ENCODE data around the gene HOXD12.

Gene HOXD12

DNA sequence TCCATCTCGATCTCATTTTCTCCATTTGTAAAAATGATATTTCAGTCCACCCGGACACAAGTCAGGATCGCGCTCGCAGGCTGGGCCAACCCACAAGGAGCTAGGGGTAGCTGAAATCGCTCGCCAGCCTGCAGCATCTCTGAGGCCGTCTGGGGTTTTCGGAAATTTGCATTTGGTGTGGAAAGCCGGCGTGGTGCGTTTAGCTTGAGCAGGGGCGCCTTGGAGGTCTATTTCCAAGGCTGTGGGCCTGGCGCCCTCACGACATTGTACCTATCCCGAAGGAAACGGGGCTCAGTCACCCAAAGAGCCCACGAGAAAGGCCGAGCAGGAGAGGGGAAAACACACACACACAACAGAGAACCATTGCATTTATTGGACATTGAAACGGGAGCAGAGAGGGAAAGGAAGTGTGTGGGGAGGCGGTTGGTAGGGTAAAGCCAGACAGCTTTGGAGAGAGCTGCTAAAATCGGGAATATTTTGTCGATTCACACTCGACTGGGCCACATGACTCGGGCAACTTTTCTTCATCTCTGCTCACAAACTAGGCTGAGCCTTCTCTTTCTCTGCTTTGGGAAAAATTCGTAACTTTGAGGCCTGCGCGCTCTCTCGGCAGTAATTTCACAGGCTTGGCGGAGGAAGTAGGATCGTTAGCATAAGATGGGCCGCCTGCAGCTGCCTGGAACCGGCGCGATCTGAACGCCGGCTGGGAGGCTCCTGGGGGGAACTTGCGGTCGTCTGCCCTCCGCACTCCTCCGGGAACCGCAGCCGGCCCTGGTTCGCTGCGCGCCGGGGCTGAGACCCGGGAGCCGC lies 28.8 kb downstream of the HOXD12 start:
- Histone ChIP-seq H2BK5ac (ENCODE audit: low read depth, low read length, poor library complexity) (no peak overlapping the region), H3K36me3 (ENCODE audit: control insufficient read depth in 1 of 2, insufficient read depth in 2 of 2, low read length in 2 of 2) (no peaks in the 10 kb centered on the region), H4K91ac (ENCODE audit: low read depth, low read length) (no peak overlapping the region)

DNA sequence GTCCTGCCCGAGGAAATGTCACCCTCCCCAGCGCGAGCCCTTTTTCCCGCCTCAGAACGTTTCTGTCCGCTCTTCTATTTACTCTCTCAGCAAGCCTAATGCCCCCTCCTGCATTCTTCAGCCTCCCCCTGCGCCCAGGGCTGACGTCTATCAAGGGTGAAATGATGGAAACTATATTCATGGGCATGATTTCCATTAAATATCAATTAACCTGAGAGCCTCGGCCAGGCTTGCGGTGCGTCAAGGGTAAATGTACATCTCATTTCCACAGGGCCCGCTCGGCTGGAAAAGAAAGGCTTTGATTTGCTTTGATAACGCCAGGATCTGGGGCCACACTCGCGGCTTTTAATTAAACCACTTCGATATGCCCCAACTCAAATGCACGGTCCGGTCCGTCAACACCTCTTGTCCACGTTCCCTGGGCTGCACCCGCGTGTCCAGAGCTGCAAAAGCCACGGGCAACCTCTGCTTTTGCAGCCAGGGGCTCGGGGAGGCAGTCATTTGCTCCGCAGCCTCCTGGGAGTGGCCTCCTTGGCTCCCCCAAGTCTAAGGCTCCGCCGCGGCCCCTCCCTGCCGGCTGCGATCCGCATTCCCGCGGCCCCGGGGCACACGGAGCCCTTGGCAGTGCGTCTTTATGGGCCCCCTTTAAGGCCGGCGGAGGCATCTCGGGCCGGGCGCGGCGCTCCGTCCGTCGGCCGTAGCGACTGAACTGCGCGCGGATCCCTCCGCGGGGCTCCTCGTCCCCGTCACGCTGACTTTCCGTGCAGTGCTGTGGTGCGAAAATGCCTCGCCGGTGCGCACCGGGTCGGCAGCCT lies 29.6 kb downstream of the HOXD12 start, which contains the start of gene HOXD8:
HOXD8 (plus strand) TSS at position 724 of the 815 bp plus-strand sequence. CDS start 662 bp downstream, outside the sequence.
- Histone ChIP-seq H3K79me1 (ENCODE audit: low read length) (no peaks in the 10 kb centered on the region), H2AK5ac (ENCODE audit: low read length) (no peak within 1 kb of the TSS), H3K79me2 (ENCODE audit: control insufficient read depth, insufficient read depth, low read length, poor library complexity) (no peaks in the 10 kb centered on the region), H3K27me3 (ENCODE audit: insufficient read depth, low read length) (peaks cover 76% of the 10 kb centered on the region), H2BK5ac (ENCODE audit: low read depth, low read length, poor library complexity) (no peak within 1 kb of the TSS), H3K23ac (ENCODE audit: low read length) (no peak within 1 kb of the TSS), H3K9ac (ENCODE audit: low read length) (no peak within 1 kb of the TSS), H2BK120ac (ENCODE audit: insufficient read depth, low read length, poor library complexity) (no peak within 1 kb of the TSS), H4K12ac (ENCODE audit: low read depth, low read length) (no peak within 1 kb of the TSS), H2BK12ac (ENCODE audit: low read length) (no peak within 1 kb of the TSS), H3K4me2 (ENCODE audit: low read length) (peak within 1 kb of the TSS; percentile 84), H4K8ac (ENCODE audit: low read depth, low read length) (no peak within 1 kb of the TSS), H3K18ac (ENCODE audit: low read length) (no peak within 1 kb of the TSS), H3K27ac (ENCODE audit: low read depth, low read length) (no peak within 1 kb of the TSS), H2AFZ (ENCODE audit: insufficient read depth, low read length, poor library complexity) (peak within 1 kb of the TSS; percentile 49), H3K4me1 (ENCODE audit: control insufficient read depth in 1 of 2, insufficient read depth in 2 of 2, low read length in 2 of 2) (peaks cover 9 to 17% of the 10 kb centered on the region in 2 experiments), H3K36me3 (ENCODE audit: control insufficient read depth in 1 of 2, insufficient read depth in 2 of 2, low read length in 2 of 2) (no peaks in the 10 kb centered on the region), H3K4ac (ENCODE audit: low read depth, low read length) (no peak within 1 kb of the TSS), H4K91ac (ENCODE audit: low read depth, low read length) (no peak within 1 kb of the TSS), H3K4me3 (ENCODE audit: low read depth, low read length) (peak within 1 kb of the TSS; percentile 46), H3K14ac (ENCODE audit: low read length) (no peak within 1 kb of the TSS), H3K9me3 (ENCODE audit: insufficient read depth, low read depth, low read length) (peaks cover 4% of the 10 kb centered on the region)
- no CpG with 5 or more reads among the region's 64 CpGs for WGBS (ENCODE audit: extremely low coverage, insufficient coverage, insufficient read length)
- peak in 1 of 2 donors; percentile 24 for DNase-seq

More for the DNA sequence above, 28.8 kb downstream of the HOXD12 start:
- no CpG with 5 or more reads among the region's 49 CpGs for WGBS (ENCODE audit: extremely low coverage, insufficient coverage, insufficient read length)
- Histone ChIP-seq H2AK5ac (ENCODE audit: low read length) (no peak overlapping the region), H3K4me1 (ENCODE audit: control insufficient read depth in 1 of 2, insufficient read depth in 2 of 2, low read length in 2 of 2) (peaks cover 9 to 17% of the 10 kb centered on the region in 2 experiments), H3K4ac (ENCODE audit: low read depth, low read length) (no peak overlapping the region), H2BK120ac (ENCODE audit: insufficient read depth, low read length, poor library complexity) (no peak overlapping the region), H3K27me3 (ENCODE audit: insufficient read depth, low read length) (peaks cover 75% of the 10 kb centered on the region), H3K14ac (ENCODE audit: low read length) (no peak overlapping the region), H3K9ac (ENCODE audit: low read length) (no peak overlapping the region), H3K79me1 (ENCODE audit: low read length) (no peaks in the 10 kb centered on the region), H4K12ac (ENCODE audit: low read depth, low read length) (no peak overlapping the region), H3K4me3 (ENCODE audit: low read depth, low read length) (no peak overlapping the region), H3K18ac (ENCODE audit: low read length) (no peak overlapping the region), H3K9me3 (ENCODE audit: insufficient read depth, low read depth, low read length) (peaks cover 4% of the 10 kb centered on the region), H2AFZ (ENCODE audit: insufficient read depth, low read length, poor library complexity) (no peak overlapping the region), H3K27ac (ENCODE audit: low read depth, low read length) (no peak overlapping the region), H4K8ac (ENCODE audit: low read depth, low read length) (no peak overlapping the region), H3K79me2 (ENCODE audit: control insufficient read depth, insufficient read depth, low read length, poor library complexity) (no peaks in the 10 kb centered on the region), H3K23ac (ENCODE audit: low read length) (no peak overlapping the region), H2BK12ac (ENCODE audit: low read length) (no peak overlapping the region), H3K4me2 (ENCODE audit: low read length) (peak overlapping the region; percentile 43)
- DNase-seq: no peak

- no peak for DNase-seq
- no peak overlapping the region for H2AK5ac ChIP-seq (ENCODE audit: low read length)
- H2BK120ac ChIP-seq (ENCODE audit: insufficient read depth, low read length, poor library complexity): no peak overlapping the region
Observed at GRCh38 chr2:176129813-176130146, 30.2 kb downstream of the HOXD12 start.

GRCh38 chr2:176130147-176130956 lies 30.8 kb downstream of the HOXD12 start:
- H3K9me3 ChIP-seq (ENCODE audit: insufficient read depth, low read depth, low read length): peaks cover 2% of the 10 kb centered on the region
- no peak overlapping the region for H2BK5ac ChIP-seq (ENCODE audit: low read depth, low read length, poor library complexity)
- peak in 1 of 2 donors; percentile 33 for DNase-seq
- no peak overlapping the region for H3K4ac ChIP-seq (ENCODE audit: low read depth, low read length)
- H3K79me2 ChIP-seq (ENCODE audit: control insufficient read depth, insufficient read depth, low read length, poor library complexity): no peaks in the 10 kb centered on the region
- H3K18ac ChIP-seq (ENCODE audit: low read length): no peak overlapping the region
- H2AFZ ChIP-seq (ENCODE audit: insufficient read depth, low read length, poor library complexity): peak overlapping the region; percentile 49
- no peak overlapping the region for H3K27ac ChIP-seq (ENCODE audit: low read depth, low read length)
- no peak overlapping the region for H3K23ac ChIP-seq (ENCODE audit: low read length)
- H3K14ac ChIP-seq (ENCODE audit: low read length): no peak overlapping the region
- H3K4me1 ChIP-seq (ENCODE audit: control insufficient read depth in 1 of 2, insufficient read depth in 2 of 2, low read length in 2 of 2): peaks cover 9 to 17% of the 10 kb centered on the region in 2 experiments
- no peak overlapping the region for H3K9ac ChIP-seq (ENCODE audit: low read length)
- H2BK120ac ChIP-seq (ENCODE audit: insufficient read depth, low read length, poor library complexity): no peak overlapping the region
- H3K79me1 ChIP-seq (ENCODE audit: low read length): no peaks in the 10 kb centered on the region
- no peak overlapping the region for H2BK12ac ChIP-seq (ENCODE audit: low read length)
- no CpG with 5 or more reads among the region's 100 CpGs for WGBS (ENCODE audit: extremely low coverage, insufficient coverage, insufficient read length)
- peaks cover 76% of the 10 kb centered on the region for H3K27me3 ChIP-seq (ENCODE audit: insufficient read depth, low read length)
- H4K91ac ChIP-seq (ENCODE audit: low read depth, low read length): no peak overlapping the region
- H3K4me2 ChIP-seq (ENCODE audit: low read length): peak overlapping the region; percentile 84
- H2AK5ac ChIP-seq (ENCODE audit: low read length): no peak overlapping the region
- H4K12ac ChIP-seq (ENCODE audit: low read depth, low read length): no peak overlapping the region
- H3K4me3 ChIP-seq (ENCODE audit: low read depth, low read length): peak overlapping the region; percentile 46
- H3K36me3 ChIP-seq (ENCODE audit: control insufficient read depth in 1 of 2, insufficient read depth in 2 of 2, low read length in 2 of 2): no peaks in the 10 kb centered on the region
- H4K8ac ChIP-seq (ENCODE audit: low read depth, low read length): no peak overlapping the region

More at GRCh38 chr2:176129813-176130146, 30.2 kb downstream of the HOXD12 start:
- Histone ChIP-seq H3K79me1 (ENCODE audit: low read length) (no peaks in the 10 kb centered on the region), H3K9ac (ENCODE audit: low read length) (no peak overlapping the region), H3K27me3 (ENCODE audit: insufficient read depth, low read length) (peaks cover 76% of the 10 kb centered on the region), H3K27ac (ENCODE audit: low read depth, low read length) (no peak overlapping the region), H3K9me3 (ENCODE audit: insufficient read depth, low read depth, low read length) (peaks cover 4% of the 10 kb centered on the region), H3K4ac (ENCODE audit: low read depth, low read length) (no peak overlapping the region), H3K18ac (ENCODE audit: low read length) (no peak overlapping the region), H2AFZ (ENCODE audit: insufficient read depth, low read length, poor library complexity) (peak overlapping the region; percentile 49), H3K14ac (ENCODE audit: low read length) (no peak overlapping the region), H3K79me2 (ENCODE audit: control insufficient read depth, insufficient read depth, low read length, poor library complexity) (no peaks in the 10 kb centered on the region), H3K36me3 (ENCODE audit: control insufficient read depth in 1 of 2, insufficient read depth in 2 of 2, low read length in 2 of 2) (no peaks in the 10 kb centered on the region), H4K12ac (ENCODE audit: low read depth, low read length) (no peak overlapping the region), H2BK12ac (ENCODE audit: low read length) (no peak overlapping the region), H4K8ac (ENCODE audit: low read depth, low read length) (no peak overlapping the region), H3K23ac (ENCODE audit: low read length) (no peak overlapping the region), H3K4me1 (ENCODE audit: control insufficient read depth in 1 of 2, insufficient read depth in 2 of 2, low read length in 2 of 2) (peaks cover 9 to 17% of the 10 kb centered on the region in 2 experiments), H3K4me3 (ENCODE audit: low read depth, low read length) (peak overlapping the region; percentile 46), H2BK5ac (ENCODE audit: low read depth, low read length, poor library complexity) (no peak overlapping the region), H4K91ac (ENCODE audit: low read depth, low read length) (no peak overlapping the region), H3K4me2 (ENCODE audit: low read length) (peak overlapping the region; percentile 84)
- WGBS (ENCODE audit: extremely low coverage, insufficient coverage, insufficient read length): no CpG with 5 or more reads among the region's 43 CpGs
